Stomach (tissue), 9 donors: ENCODE measurements around the gene BLACAT1. TPM values are rescaled to one million over a fixed set of nuclear protein-coding genes. Genes with fewer than 3 reads are reported as not detected.

Experiments used
- DNase-seq, 2 donors: peaks; one replicate each; pipeline versions ENCODE4 v3.0.0 to v3.0.0-alpha.2; 2013 to 2019
- H3K27ac ChIP-seq, 5 donors: fragments of 200-600 bp in 4 of 5; sonication (generic) in 4 of 5; one replicate each; pipeline ENCODE4 v1.5.1; 2013 to 2019; ENCODE audit warnings: mild to moderate bottlenecking in 1 of 5, moderate library complexity in 1 of 5
- H3K27me3 ChIP-seq, 3 donors: fragments of 200-600 bp; sonication (generic); one replicate each; pipeline ENCODE4 v1.5.1; 2017 to 2019; ENCODE audit warnings: mixed run types in 1 of 3
- H3K36me3 ChIP-seq, 4 donors: fragments of 200-600 bp; sonication (generic); 1 replicate in 3 of 4; 2 replicates in 1 of 4; pipeline ENCODE4 v1.5.1; 2016 to 2019
- H3K4me1 ChIP-seq, 4 donors: fragments of 200-600 bp; sonication (generic); one replicate each; pipeline ENCODE4 v1.5.1; 2016 to 2019
- H3K4me3 ChIP-seq, 4 donors: fragments of 200-600 bp; sonication (generic) in 3 of 4; one replicate each; pipeline ENCODE4 v1.5.1; 2016 to 2019; ENCODE audit warnings: mild to moderate bottlenecking in 1 of 4
- H3K9me3 ChIP-seq, 4 donors: fragments of 200-600 bp; sonication (generic); one replicate each; pipeline ENCODE4 v1.5.1; 2016 to 2019
- EP300 ChIP-seq: sonication (generic); formaldehyde crosslinking; IDR thresholded peaks from one replicate; pipeline ENCODE4 v1.6.1; 2017; ENCODE audit warnings: antibody characterized with exemption
- POLR2A ChIP-seq, 4 donors: fragments of 450-650 bp; IDR thresholded peaks; one replicate each; pipeline ENCODE4 v1.6.1; 2016; ENCODE audit warnings: antibody characterized with exemption in 4 of 4, control low read depth in 2 of 4, mild to moderate bottlenecking in 1 of 4, moderate library complexity in 1 of 4
- POLR2AphosphoS5 ChIP-seq, 3 donors: sonication (generic); formaldehyde crosslinking; IDR thresholded peaks; one replicate each; pipeline ENCODE4 v1.6.1; 2016; ENCODE audit warnings: antibody characterized with exemption in 3 of 3
- WGBS, 5 donors: extraction: QIAGEN DNeasy Blood & Tissue Kit in 3 of 5; methylation state at CpG; one replicate each; pipeline versions ENCODE4 v1.1.5 to v1.1.7; 2013 to 2018; 5-methylcytosine and 5-hydroxymethylcytosine counted together
- intact Hi-C: fragments of 100-400 bp; cut with DNase I; formaldehyde crosslinking; loops from one replicate; pipeline ENCODE4 v1.15.1; 2023; ENCODE audit warnings: low total_unique reads
- polyA plus RNA-seq, 3 donors: library from polyadenylated mRNA; stranded (reverse); fragments of 200-250 nt; gene quantifications; one replicate each; pipeline ENCODE4 v1.2.3, GENCODE V29; 2013
- total RNA-seq, 5 donors: library from RNA; depleted of rRNA; stranded (reverse); fragments of >200 nt; gene quantifications; one replicate each; pipeline versions ENCODE4 v1.1.0 to v1.2.3, GENCODE V29; 2014 to 2016
- TF ChIP-seq, protein P1 (sequence below), 7 experiments: fragments of 450-650 bp in 4 of 7; fragments of 200-600 bp in 3 of 7; sonication (generic) in 3 of 7; IDR thresholded peaks; one replicate each; pipeline ENCODE4 v1.5.1; 2016 to 2019; ENCODE audit warnings: antibody characterized with exemption in 7 of 7, control low read depth in 2 of 7, mild to moderate bottlenecking in 1 of 7
- donor health status: healthy with polysubstance abuse.
- donor health status: Bipolar disorder and iron deficiency.
- donor health status: healthy.

Gene BLACAT1
- total and polyA plus RNA-seq, 8 donors, result 0.37 to 0.43 TPM; not detected in 6

DNA sequence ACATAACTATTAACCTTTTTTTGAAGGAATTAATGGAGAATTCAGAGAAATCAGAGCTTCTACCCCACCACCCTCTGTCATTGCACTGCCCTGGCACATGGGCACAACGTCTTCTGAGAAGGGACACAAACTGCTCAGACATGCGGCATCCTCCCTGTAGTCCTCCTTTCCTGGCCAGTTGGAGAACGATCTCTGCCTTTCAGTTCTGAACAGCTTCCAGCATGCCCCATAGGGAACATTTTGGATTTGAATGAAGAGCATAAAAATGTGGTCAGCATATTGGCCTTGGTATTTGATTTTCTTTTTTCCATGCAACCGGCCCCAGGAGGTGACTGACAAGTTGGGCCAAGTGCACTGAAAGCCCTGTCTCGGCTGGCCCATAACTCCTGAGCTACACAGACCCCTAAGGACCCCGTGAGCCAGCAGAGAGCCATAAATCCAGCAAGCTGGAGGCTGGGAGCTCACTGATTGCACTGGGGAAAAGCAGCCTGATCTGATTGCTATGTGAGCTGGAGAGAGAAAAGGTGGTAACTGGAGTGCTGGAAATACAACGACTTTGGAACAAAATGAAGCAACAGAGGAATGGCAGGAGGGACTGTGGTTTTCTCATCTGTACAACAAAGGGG, 10.9 kb upstream of the BLACAT1 start:
- TF ChIP-seq POLR2A (IDR thresholded peaks at IDR 0.05), result no peak
- TF ChIP-seq POLR2AphosphoS5 (IDR thresholded peaks at IDR 0.05), result no peak
- TF ChIP-seq, protein P1, sequence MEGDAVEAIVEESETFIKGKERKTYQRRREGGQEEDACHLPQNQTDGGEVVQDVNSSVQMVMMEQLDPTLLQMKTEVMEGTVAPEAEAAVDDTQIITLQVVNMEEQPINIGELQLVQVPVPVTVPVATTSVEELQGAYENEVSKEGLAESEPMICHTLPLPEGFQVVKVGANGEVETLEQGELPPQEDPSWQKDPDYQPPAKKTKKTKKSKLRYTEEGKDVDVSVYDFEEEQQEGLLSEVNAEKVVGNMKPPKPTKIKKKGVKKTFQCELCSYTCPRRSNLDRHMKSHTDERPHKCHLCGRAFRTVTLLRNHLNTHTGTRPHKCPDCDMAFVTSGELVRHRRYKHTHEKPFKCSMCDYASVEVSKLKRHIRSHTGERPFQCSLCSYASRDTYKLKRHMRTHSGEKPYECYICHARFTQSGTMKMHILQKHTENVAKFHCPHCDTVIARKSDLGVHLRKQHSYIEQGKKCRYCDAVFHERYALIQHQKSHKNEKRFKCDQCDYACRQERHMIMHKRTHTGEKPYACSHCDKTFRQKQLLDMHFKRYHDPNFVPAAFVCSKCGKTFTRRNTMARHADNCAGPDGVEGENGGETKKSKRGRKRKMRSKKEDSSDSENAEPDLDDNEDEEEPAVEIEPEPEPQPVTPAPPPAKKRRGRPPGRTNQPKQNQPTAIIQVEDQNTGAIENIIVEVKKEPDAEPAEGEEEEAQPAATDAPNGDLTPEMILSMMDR (IDR thresholded peaks at IDR 0.05), result no peak
- no peak for TF ChIP-seq EP300
- no peak overlapping the region for H3K27ac ChIP-seq
- no peaks in the 10 kb centered on the region for H3K4me1 ChIP-seq
- intact Hi-C loops, result no loop called here
- no peaks in the 10 kb centered on the region for H3K36me3 ChIP-seq
- H3K9me3 ChIP-seq, result no peaks in the 10 kb centered on the region
- no peak for DNase-seq
- 45 to 60% (median 56%) methylated on average over 7 of the region's 7 CpGs for WGBS, 5 donors
- peaks cover 0 to 46% (median 0%) of the 10 kb centered on the region in 3 donors for H3K27me3 ChIP-seq
- no peak overlapping the region for H3K4me3 ChIP-seq

DNA sequence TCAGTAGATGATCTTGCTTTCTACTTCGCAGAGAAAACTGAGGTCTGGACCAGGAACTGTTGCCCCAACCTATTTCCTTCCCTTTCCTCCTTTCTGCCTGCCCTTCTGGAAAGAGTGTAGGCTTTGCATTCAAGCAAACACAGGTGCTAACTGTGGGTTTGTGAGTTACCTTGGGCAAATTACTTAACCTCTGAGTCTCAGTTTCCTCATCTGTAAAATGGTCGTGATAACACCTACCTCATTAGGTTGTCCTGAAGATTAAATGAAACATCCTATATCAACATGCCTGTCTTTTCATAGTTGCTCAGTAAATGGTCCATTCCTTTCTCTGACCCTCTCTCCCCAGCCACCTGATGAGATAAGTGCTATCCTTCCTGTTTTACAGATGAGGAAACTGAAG, 9.5 kb upstream of the BLACAT1 start:
- Histone ChIP-seq H3K9me3 (no peaks in the 10 kb centered on the region), H3K4me3 (no peak overlapping the region), H3K27me3 (peaks cover 0 to 47% (median 1%) of the 10 kb centered on the region in 3 donors), H3K27ac (no peak overlapping the region), H3K36me3 (no peaks in the 10 kb centered on the region), H3K4me1 (no peaks in the 10 kb centered on the region)
- TF ChIP-seq, protein P1 (IDR thresholded peaks at IDR 0.05), result no peak
- TF ChIP-seq EP300, result no peak
- no peak for TF ChIP-seq POLR2A (IDR thresholded peaks at IDR 0.05)
- no peak for TF ChIP-seq POLR2AphosphoS5 (IDR thresholded peaks at IDR 0.05)
- intact Hi-C loops, result no loop called here
- 44 to 87% (median 80%) methylated on average over 2 of the region's 2 CpGs for WGBS, 5 donors
- no peak for DNase-seq

DNA sequence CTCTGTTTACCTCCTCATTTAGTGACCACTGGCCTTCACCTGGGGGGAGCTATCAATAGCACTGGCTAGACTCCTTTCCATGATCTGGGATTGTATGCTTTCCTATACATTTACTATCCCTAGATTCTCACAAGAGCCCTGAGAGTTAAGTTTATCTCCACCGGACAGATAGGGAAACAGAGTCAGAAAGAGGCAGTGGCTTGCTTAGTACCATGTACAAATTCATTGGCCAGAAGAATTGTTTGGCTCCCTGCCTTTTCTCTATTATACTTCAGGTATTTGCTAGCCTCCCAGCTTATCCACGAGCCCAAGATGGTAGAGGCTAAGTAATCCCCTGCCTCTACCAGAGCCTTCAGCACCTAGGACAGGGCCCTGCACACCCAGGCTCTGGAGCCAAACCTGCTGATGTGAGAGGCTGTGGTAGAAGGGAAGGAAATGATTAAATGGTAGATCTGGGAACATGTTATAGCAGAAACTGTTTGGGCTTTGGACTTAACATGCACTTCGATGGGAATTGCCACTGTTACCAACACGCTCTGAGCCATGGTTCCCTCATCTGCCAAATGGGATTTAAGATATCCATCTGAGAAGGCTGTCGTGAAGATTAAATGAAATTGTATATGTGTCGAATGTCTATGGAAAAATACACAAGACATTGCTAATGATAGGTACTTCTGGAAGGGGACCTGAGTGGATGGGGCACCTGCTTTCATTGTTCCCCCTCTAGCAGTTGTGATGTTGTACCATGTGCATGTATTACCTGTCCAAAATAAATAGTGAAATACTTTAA, 3.1 kb upstream of the BLACAT1 start:
- peak in 1 of 2 donors; percentile 89 for DNase-seq
- TF ChIP-seq EP300 (no peak), POLR2A (IDR thresholded peaks at IDR 0.05) (no peak), POLR2AphosphoS5 (IDR thresholded peaks at IDR 0.05) (no peak)
- TF ChIP-seq, protein P1 (IDR thresholded peaks at IDR 0.05), result no peak
- Histone ChIP-seq H3K36me3 (no peaks in the 10 kb centered on the region), H3K27ac (no peak overlapping the region), H3K9me3 (no peaks in the 10 kb centered on the region), H3K4me3 (no peak overlapping the region), H3K27me3 (peaks cover 21 to 71% (median 60%) of the 10 kb centered on the region in 3 donors), H3K4me1 (peaks cover 17 to 28% (median 22%) of the 10 kb centered on the region in 4 donors)
- intact Hi-C loops, result no loop called here
- WGBS, 5 donors, result 47 to 56% (median 54%) methylated on average over 6 of the region's 6 CpGs

DNA sequence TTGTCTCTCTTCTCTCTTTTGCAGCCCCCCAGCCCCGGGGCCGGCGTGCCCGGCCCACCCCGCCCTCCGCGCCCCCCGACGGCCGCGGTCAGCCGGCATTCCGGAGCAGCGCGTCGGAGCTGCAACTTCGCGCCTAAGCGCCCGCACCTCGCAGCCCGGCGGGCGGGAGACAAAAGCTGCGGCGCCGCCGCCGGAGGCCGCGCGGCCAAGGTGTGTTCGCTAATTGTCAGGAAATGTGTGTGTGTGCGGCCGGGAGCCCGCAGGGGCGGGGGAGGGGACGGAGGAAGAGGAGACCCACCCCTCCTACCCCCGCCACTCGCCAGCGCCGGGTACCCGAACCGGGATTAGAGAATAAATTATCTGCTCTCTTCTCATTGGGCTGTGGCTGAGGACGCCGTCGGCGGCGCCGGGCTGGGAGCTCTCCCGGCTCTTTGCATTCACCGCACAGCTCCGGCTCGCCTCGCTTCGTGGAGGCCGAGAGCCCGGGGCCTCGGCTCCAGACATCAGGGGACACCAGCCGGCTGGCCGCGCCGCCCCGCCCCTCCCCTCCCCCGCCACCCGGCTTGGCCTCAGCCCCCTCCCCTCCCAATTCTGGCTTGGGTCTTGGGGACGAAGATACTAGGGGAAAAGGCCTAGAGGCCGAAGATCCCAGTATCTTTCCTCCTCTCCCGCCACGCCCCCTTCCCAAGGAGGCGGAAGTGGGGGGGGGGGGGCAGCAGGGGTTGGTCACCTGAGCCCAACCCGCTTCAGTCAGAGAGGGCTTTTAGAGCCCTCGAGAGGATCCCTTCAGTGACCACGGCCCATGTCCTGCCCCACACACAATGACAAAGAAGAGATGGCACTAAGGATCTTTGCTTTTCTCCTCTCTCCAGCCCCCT, 1.3 kb upstream of the BLACAT1 start:
- H3K27me3 ChIP-seq, result peaks cover 21 to 82% (median 79%) of the 10 kb centered on the region in 3 donors
- H3K27ac ChIP-seq, result no peak overlapping the region
- TF ChIP-seq, protein P1 (IDR thresholded peaks at IDR 0.05), result no peak
- no peak for TF ChIP-seq EP300
- TF ChIP-seq POLR2A (IDR thresholded peaks at IDR 0.05), result no peak
- TF ChIP-seq POLR2AphosphoS5 (IDR thresholded peaks at IDR 0.05), result no peak
- peak overlapping the region; percentile 25 to 47 (median 30) for H3K4me3 ChIP-seq
- no peaks in the 10 kb centered on the region for H3K36me3 ChIP-seq
- no peaks in the 10 kb centered on the region for H3K9me3 ChIP-seq
- 1 to 3% (median 2%) methylated on average over 55 to 74 of the region's 74 CpGs for WGBS, 5 donors
- DNase-seq, result peak in 1 of 2 donors; percentile 53
- intact Hi-C loops, result no loop called here
- peaks cover 17 to 28% (median 22%) of the 10 kb centered on the region in 4 donors for H3K4me1 ChIP-seq
